ENCODE data around the gene QPCT. TPM values are rescaled to one million over a fixed set of nuclear protein-coding genes. Genes with fewer than 3 reads are reported as not detected.

Gene QPCT
- polyA plus RNA-seq, 3 donors from 2014 or later: 0.91 to 2.4 (median 0.99) TPM

DNA sequence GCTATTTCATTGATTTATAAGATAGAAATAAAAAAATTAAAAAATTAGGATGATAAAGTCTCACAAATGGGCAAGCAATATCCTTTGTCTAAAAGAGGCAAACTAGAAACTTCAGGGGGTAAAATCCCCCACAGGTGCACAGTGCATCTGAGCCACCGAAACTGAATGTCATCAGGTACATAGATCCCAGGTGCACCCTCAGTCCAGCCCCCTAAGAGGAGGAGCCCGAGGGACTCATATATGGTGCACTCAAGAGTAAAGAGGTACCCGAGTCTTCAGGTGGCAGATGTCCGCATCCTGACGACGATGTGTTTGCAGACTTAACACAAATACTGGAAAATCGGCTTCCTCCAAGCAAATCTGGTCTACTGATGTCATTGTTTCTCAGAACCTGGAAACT is 11.3 kb downstream of the QPCT start:
- H3K4me3 Mint-ChIP-seq: no peak overlapping the region
- peaks cover 9 to 10% (median 10%) of the 10 kb centered on the region in 3 donors for H3K27me3 Mint-ChIP-seq (ENCODE audit: low read depth in 3 of 3)

DNA sequence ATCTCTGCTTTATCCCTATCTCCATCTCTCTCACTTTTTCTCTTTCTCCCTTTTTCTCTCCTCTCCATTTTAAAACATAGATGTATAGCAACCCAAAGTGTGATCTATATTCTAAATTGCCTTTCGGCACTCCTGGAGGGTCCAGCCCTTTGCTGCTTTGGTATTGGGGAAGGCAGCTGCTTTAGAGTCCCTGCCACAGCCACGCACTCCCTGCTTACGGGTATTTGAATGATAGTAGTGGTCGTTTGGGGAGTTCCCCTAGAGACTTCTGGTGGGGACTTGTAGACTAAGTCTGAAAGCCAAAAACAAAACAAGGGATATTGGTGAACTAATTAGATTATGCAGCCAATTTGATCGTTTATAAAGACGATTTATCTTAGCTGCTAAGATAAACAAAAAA is 11.9 kb downstream of the QPCT start:
- Mint-ChIP-seq H3K9me3 (no peaks in the 10 kb centered on the region), H3K4me1 (no peaks in the 10 kb centered on the region), H3K27ac (no peak overlapping the region), H3K4me3 (no peak overlapping the region), H3K27me3 (ENCODE audit: low read depth in 3 of 3) (peaks cover 8 to 10% (median 10%) of the 10 kb centered on the region in 3 donors), H3K36me3 (no peaks in the 10 kb centered on the region)
- DNase-seq: no peak

More for the DNA sequence above, 11.3 kb downstream of the QPCT start:
- Mint-ChIP-seq H3K9me3 (no peaks in the 10 kb centered on the region), H3K36me3 (no peaks in the 10 kb centered on the region), H3K4me1 (no peaks in the 10 kb centered on the region), H3K27ac (no peak overlapping the region)
- no peak for DNase-seq

DNA sequence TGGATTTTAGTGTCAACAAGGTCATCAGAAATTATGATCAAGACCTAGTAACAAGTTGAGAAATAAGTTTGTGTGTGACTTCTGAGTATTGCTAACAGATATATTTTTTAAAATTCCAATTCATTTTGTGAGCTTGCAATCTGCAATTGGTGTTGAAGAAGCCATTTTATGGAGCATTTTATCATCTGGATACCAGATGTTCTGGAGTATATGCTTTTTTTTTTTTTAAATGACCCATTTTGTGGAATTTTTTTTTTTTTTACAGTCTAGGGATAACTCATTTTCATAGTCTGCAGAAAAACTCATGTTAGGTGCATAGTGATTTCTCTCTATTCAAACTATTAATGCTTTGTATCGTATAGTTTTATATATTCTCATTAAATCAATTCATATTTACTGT is 12.6 kb downstream of the QPCT start:
- Mint-ChIP-seq H3K4me3 (no peak overlapping the region), H3K36me3 (no peaks in the 10 kb centered on the region), H3K4me1 (no peaks in the 10 kb centered on the region), H3K27me3 (ENCODE audit: low read depth in 3 of 3) (peaks cover 8 to 10% (median 10%) of the 10 kb centered on the region in 3 donors), H3K9me3 (no peaks in the 10 kb centered on the region), H3K27ac (no peak overlapping the region)
- no peak for DNase-seq

DNA sequence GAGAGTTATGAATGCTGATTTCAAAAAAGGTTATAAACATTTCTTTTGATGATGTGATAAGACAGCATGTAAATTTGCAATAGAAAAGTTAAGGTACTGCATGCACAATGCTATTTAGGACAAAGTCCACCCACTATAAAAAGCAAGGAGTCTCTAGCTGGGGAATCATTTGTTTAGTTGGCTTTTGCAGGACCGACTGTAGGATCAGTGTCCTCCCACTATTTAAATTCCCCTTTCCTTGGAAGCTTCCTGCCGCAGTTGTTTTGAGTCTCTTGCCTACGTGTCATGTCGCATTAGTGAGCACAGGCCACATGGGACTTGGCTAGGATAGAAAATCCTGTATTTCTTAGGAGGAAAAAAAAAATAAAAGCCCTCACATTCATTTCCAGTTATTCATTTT is 13.1 kb downstream of the QPCT start:
- Mint-ChIP-seq H3K36me3 (no peaks in the 10 kb centered on the region), H3K4me3 (no peak overlapping the region), H3K4me1 (no peaks in the 10 kb centered on the region), H3K9me3 (no peaks in the 10 kb centered on the region), H3K27ac (no peak overlapping the region), H3K27me3 (ENCODE audit: low read depth in 3 of 3) (peaks cover 10% of the 10 kb centered on the region in 3 donors)
- no peak for DNase-seq

DNA sequence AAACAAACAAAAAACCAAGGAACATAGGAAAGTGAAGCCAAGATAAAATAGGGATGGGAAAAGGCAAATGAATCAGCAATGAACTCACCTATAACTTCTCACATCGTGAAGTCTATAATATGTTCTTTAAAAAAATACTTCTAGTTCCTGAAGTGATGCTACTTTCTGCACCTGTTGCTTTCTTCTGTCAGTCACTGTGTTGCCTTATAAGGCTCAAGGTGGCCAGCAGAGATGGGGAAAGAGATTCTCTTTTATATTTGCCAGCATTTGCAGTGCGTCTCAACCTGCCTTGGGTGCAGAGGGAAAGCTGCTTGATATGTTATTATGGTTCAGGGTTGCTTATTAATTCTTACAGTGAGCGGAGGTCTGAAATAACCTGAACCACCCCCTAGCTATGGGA is 14.0 kb downstream of the QPCT start:
- Mint-ChIP-seq H3K36me3 (no peaks in the 10 kb centered on the region), H3K27me3 (ENCODE audit: low read depth in 3 of 3) (peaks cover 9 to 10% (median 10%) of the 10 kb centered on the region in 3 donors), H3K27ac (no peak overlapping the region), H3K4me1 (no peaks in the 10 kb centered on the region), H3K9me3 (no peaks in the 10 kb centered on the region), H3K4me3 (no peak overlapping the region)
- DNase-seq: no peak

DNA sequence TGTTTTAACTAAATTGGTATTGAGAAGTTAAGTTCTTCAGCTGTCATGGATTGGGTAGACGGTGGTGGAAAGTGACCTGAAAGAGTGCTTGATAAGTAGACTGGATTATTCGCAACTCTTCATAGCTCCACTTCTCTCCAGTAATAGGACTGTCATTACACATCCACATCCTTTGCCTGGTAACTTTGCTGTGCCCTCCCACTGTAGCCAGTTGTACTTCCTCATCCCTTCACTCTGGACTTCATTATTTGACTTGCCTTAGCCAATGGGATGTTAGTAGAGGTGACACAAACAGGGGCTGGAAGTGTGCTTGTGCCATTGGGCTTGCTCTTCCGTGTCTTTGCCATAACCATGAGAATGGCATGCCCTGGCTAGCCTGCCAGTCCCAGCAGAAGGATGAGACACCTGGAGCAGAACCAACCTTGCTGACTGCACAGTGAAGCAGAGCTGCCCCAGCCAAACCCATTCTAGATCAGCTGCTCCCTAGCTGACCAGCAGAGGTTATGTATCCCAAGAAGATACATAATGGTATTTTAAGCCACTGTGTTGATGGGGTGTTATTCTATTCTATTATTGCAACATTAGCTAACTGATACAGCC is 16.9 kb downstream of the QPCT start:
- Mint-ChIP-seq H3K27me3 (ENCODE audit: low read depth in 3 of 3) (peaks cover 3 to 10% (median 7%) of the 10 kb centered on the region in 3 donors), H3K27ac (no peak overlapping the region), H3K9me3 (no peaks in the 10 kb centered on the region), H3K4me3 (no peak overlapping the region), H3K36me3 (no peaks in the 10 kb centered on the region), H3K4me1 (no peaks in the 10 kb centered on the region)
- no peak for DNase-seq

DNA sequence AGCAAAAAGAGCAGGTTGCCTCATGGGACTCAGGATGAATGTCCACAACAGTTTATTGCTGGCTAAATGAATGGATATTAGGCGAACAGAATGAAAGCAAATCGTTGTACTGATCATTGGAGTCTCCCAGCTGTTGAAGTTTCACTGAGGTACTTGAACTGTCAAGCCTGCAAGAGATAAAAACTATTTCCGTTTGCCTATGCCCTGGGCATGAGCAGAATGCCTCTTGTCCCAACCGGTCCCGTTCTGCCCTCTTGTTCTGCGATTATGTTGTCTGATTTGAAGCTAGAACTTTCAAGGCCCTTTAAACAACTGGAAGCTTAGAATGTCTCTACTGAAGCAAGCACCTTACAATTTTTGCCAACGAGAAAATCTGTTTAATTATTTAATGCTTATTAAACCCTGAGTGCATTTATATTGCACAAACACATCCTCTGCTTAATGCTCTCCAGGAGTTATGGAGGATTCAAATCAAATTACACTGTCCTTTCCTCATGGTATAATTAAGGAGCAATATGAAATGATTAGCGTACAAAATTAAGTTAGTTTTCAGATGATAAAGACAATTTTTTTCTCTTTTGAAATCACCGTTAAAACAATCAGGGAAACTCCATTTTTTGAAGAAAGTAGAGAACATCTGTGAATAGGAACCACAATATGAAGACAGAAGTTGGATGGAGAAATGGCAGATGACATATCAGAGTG is 17.7 kb downstream of the QPCT start:
- no peaks in the 10 kb centered on the region for H3K4me1 Mint-ChIP-seq
- H3K27ac Mint-ChIP-seq: peak overlapping the region in 1 of 6 donors; percentile 24
- no peak for DNase-seq
- no peak overlapping the region for H3K4me3 Mint-ChIP-seq
- H3K9me3 Mint-ChIP-seq: no peaks in the 10 kb centered on the region
- no peaks in the 10 kb centered on the region for H3K36me3 Mint-ChIP-seq
- peaks cover 3 to 8% (median 6%) of the 10 kb centered on the region in 3 donors for H3K27me3 Mint-ChIP-seq (ENCODE audit: low read depth in 3 of 3)

DNA sequence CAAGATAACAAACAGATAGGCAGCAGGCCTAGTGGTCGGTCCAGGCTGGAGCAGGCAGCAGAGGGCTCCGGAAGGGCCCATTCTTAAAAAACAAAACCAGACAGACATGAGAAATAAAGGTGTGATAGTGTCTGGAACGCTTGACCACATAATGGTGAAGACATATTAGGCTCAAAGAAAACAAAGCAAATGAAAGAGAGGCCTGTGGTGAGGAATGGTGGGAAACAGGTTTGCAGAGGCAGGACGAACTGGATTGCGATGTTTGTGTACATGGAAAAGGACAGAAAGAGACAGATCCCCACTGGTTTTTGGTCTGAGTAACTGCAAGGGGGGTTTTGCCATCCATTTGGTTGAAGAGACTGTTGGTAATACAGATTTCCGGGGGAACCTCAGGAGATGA is 19.9 kb downstream of the QPCT start:
- peaks cover 2 to 8% (median 6%) of the 10 kb centered on the region in 3 donors for H3K27me3 Mint-ChIP-seq (ENCODE audit: low read depth in 3 of 3)
- DNase-seq: no peak
- H3K9me3 Mint-ChIP-seq: no peaks in the 10 kb centered on the region
- H3K4me1 Mint-ChIP-seq: no peaks in the 10 kb centered on the region
- no peak overlapping the region for H3K27ac Mint-ChIP-seq
- no peaks in the 10 kb centered on the region for H3K36me3 Mint-ChIP-seq
- no peak overlapping the region for H3K4me3 Mint-ChIP-seq

DNA sequence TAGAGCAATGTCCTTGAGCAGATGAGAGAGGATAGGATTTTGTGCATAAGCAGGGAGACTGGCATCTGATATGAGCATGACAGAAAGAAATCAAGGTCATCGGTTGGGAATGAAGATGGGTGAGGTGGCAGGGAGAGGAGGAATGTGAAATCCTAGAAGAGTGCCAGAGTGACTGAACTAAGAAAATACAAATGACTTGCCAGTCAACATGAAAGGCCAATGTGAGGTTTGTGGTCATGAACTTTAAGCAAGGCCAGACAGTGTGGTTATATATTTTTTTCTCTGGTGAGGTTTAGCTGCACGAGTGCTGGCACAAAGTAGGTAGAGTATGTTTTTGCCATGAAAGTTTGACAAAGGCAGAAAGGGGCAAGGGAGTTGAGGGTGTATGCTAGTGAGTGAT is 21.2 kb downstream of the QPCT start:
- H3K36me3 Mint-ChIP-seq: no peaks in the 10 kb centered on the region
- H3K27me3 Mint-ChIP-seq (ENCODE audit: low read depth in 3 of 3): peaks cover 0 to 4% (median 0%) of the 10 kb centered on the region in 3 donors
- no peaks in the 10 kb centered on the region for H3K9me3 Mint-ChIP-seq
- no peaks in the 10 kb centered on the region for H3K4me1 Mint-ChIP-seq
- no peak overlapping the region for H3K27ac Mint-ChIP-seq
- DNase-seq: peak in 2 of 3 donors; percentile 20 to 23
- H3K4me3 Mint-ChIP-seq: no peak overlapping the region

DNA sequence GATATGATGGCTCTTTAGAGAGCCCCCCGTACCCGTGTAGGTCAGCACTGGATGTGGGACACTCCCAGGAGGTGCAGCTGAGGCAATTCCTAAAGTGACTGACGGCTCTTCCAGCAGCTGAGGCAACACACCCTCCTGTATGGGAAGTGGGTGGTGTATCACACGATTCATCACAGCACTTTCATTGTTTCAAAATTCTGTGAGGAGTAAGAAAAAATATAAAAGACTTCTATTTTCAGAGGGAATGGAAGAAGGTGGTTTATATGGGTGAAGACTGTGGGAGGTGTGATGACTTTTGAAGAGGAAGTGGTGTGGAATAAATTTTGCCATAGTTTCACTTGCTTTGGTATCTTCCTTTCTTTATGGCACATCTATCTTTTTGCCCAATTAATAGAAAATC is 22.3 kb downstream of the QPCT start:
- H3K4me1 Mint-ChIP-seq: no peaks in the 10 kb centered on the region
- H3K4me3 Mint-ChIP-seq: peak overlapping the region; percentile 23 to 61 (median 38)
- no peaks in the 10 kb centered on the region for H3K9me3 Mint-ChIP-seq
- no peak for DNase-seq
- peak overlapping the region in 1 of 6 donors; percentile 18 for H3K27ac Mint-ChIP-seq
- H3K27me3 Mint-ChIP-seq (ENCODE audit: low read depth in 3 of 3): peaks cover 0 to 2% (median 0%) of the 10 kb centered on the region in 3 donors
- H3K36me3 Mint-ChIP-seq: no peaks in the 10 kb centered on the region

DNA sequence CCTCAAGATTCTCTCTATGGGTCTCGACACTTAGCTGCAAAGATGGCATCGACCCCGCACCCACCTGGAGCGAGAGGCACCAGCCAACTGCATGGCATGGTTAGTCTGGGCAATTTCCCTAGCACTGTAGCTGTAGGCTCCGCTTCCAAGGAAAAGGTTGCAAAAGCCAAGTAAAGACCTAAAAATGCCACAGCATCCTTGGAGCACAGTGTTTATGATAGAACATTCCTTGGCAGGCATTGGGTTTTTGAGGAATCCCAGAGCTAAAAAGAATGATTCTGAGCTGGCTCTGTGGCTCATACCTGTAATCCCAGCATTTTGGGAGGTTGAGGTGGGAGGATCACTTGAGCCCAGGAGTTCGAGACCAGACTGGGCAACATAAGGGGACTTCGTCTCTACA is 22.9 kb downstream of the QPCT start:
- H3K27me3 Mint-ChIP-seq (ENCODE audit: low read depth in 3 of 3): peaks cover 0 to 2% (median 0%) of the 10 kb centered on the region in 3 donors
- peak overlapping the region in 3 of 5 donors; percentile 24 to 61 (median 38) for H3K4me3 Mint-ChIP-seq
- no peaks in the 10 kb centered on the region for H3K9me3 Mint-ChIP-seq
- H3K4me1 Mint-ChIP-seq: no peaks in the 10 kb centered on the region
- H3K36me3 Mint-ChIP-seq: no peaks in the 10 kb centered on the region
- no peak for DNase-seq
- no peak overlapping the region for H3K27ac Mint-ChIP-seq

DNA sequence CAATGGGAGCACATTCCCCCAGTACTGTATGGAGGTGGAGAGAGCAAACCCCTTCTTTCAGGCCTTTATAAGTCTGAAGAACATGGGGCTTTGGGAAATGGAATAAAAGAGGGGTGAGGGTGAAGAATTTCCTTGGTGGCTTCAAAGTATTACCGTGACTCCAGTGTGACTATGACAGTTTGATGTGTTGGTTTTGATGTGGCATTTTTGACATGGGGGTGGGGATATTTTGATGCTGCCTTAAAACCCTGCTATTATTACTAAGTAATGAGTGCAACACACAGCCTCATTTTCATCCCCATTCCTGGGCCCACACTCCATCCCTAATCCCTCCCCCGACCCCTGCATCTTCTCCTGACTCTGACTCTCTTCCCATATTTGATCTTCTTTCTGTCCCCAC is 23.6 kb downstream of the QPCT start:
- Mint-ChIP-seq H3K4me3 (no peak overlapping the region), H3K27me3 (ENCODE audit: low read depth in 3 of 3) (no peaks in the 10 kb centered on the region), H3K9me3 (no peaks in the 10 kb centered on the region), H3K36me3 (no peaks in the 10 kb centered on the region), H3K4me1 (no peaks in the 10 kb centered on the region), H3K27ac (no peak overlapping the region)
- no peak for DNase-seq

DNA sequence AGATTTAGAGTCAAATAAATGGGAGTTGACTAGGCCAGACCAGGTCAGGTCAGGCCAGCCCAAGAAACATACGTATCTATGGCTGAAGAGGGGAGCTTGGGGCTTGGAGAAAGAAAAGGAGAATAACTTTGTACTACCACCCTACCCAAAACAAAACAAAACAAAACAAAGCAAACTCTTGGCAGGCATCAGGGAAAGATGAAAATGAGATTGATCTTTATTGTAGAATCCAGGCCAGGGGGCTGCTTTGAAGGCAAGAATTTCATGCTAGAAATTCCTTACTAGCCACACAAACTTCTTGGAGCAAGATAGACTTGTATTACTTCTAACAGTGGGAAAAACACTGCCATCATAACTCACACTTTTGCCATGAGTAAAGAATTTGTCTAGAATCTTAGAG is 26.2 kb downstream of the QPCT start:
- no peaks in the 10 kb centered on the region for H3K4me1 Mint-ChIP-seq
- no peak overlapping the region for H3K27ac Mint-ChIP-seq
- DNase-seq: no peak
- no peaks in the 10 kb centered on the region for H3K9me3 Mint-ChIP-seq
- no peak overlapping the region for H3K4me3 Mint-ChIP-seq
- peaks cover 0 to 9% (median 3%) of the 10 kb centered on the region in 3 donors for H3K27me3 Mint-ChIP-seq (ENCODE audit: low read depth in 3 of 3)
- no peaks in the 10 kb centered on the region for H3K36me3 Mint-ChIP-seq

DNA sequence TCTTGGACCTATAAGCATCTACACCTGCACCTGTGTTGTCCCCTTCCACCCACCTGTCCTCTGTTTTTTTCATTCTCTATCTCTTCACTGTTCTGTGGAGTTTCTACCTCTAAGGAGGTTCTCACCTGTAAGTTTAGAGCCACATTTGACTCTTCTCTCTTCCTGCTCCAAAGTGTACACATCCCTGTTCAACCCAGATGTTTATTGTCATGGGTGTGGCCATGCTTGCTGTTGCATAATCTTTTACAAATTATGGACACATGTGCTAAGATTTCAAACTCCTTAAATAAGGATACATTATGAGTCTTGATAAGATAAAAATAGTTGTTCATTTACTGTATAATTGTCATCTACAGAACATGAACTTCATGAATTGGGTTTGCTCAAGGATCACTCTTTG is 27.6 kb downstream of the QPCT start:
- peaks cover 2 to 17% (median 3%) of the 10 kb centered on the region in 3 donors for H3K27me3 Mint-ChIP-seq (ENCODE audit: low read depth in 3 of 3)
- H3K4me1 Mint-ChIP-seq: peaks cover 0 to 11% of the 10 kb centered on the region in 2 donors
- H3K27ac Mint-ChIP-seq: no peak overlapping the region
- no peak overlapping the region for H3K4me3 Mint-ChIP-seq
- H3K36me3 Mint-ChIP-seq: no peaks in the 10 kb centered on the region
- DNase-seq: no peak
- no peaks in the 10 kb centered on the region for H3K9me3 Mint-ChIP-seq
